GM18858 (cell line): ENCODE measurements around the gene UTP18.
"Not testable (repeated sequence)": the region's sequence is repeated elsewhere in the genome, so short reads cannot be mapped to it uniquely, and the experiment has no call there.

ENCODE experiments used
- ATAC-seq: cut with Tn5 transposase; IDR thresholded peaks from one replicate; pipeline ENCODE4 v1.9.1; 2021; ENCODE audit not compliant: unreplicated experiment

Gene UTP18

GRCh38 chr17:51330861-51331503 is 70.6 kb downstream of the UTP18 start:
- ATAC-seq, result not testable (repeated sequence)

GRCh38 chr17:51335006-51335590 is 74.8 kb downstream of the UTP18 start:
- no peak for ATAC-seq

- ATAC-seq, result no peak
Measured at GRCh38 chr17:51335883-51336822, 75.8 kb downstream of the UTP18 start.

GRCh38 chr17:51341457-51341856 is 81.1 kb downstream of the UTP18 start:
- ATAC-seq, result no peak

- ATAC-seq, result no peak
Measured at GRCh38 chr17:51342257-51342656, 81.9 kb downstream of the UTP18 start.

- no peak for ATAC-seq
Measured at GRCh38 chr17:51344532-51344931, 84.2 kb downstream of the UTP18 start.

GRCh38 chr17:51346218-51346982 is 86.1 kb downstream of the UTP18 start:
- no peak for ATAC-seq
